H1 (cell line): ENCODE data around the gene ARID3B.

Source experiments
- EZH2 ChIP-seq: fragments of 200-600 bp; sonication (generic); IDR thresholded peaks from 2 replicates; pipeline ENCODE4 v1.7.1; 2012; ENCODE audit warnings: low read depth, mild to moderate bottlenecking, moderate library complexity, low read length, inconsistent platforms; ENCODE audit not compliant: severe bottlenecking
- GABPA ChIP-seq: IDR thresholded peaks from 2 replicates; pipeline ENCODE4 v1.6.1; 2011; ENCODE audit warnings: mild to moderate bottlenecking, low read length, moderate library complexity, borderline replicate concordance; ENCODE audit not compliant: insufficient read depth
- GTF2F1 ChIP-seq: IDR thresholded peaks from 2 replicates; pipeline ENCODE4 v1.6.1; 2012; ENCODE audit warnings: low read depth, low read length, improper control_type of control experiment, borderline replicate concordance
- PHF8 ChIP-seq: fragments of 200-600 bp; sonication (generic); conservative IDR thresholded peaks from 2 replicates; pipeline ENCODE4 v1.7.1; 2012; ENCODE audit warnings: low read depth, mild to moderate bottlenecking, inconsistent platforms, low read length, moderate library complexity
- POLR2A ChIP-seq, 2 experiments: IDR thresholded peaks; 1 replicate in 1 of 2; 2 replicates in 1 of 2; pipeline ENCODE4 v1.6.1; 2011; ENCODE audit warnings: low read depth in 2 of 2, low read length in 2 of 2, mild to moderate bottlenecking in 2 of 2; ENCODE audit errors: control extremely low read depth in 1 of 2
- SIX5 ChIP-seq: IDR thresholded peaks from 2 replicates; pipeline ENCODE4 v1.6.1; 2011; ENCODE audit warnings: mild to moderate bottlenecking, low read depth, low read length
- SP1 ChIP-seq: IDR thresholded peaks from 2 replicates; pipeline ENCODE4 v1.6.1; 2011; ENCODE audit warnings: low read depth, low read length
- SUZ12 ChIP-seq: fragments of 200-600 bp; sonication (generic); IDR thresholded peaks from 2 replicates; pipeline ENCODE4 v1.6.1; 2012; ENCODE audit warnings: mild to moderate bottlenecking, inconsistent platforms, low read length, moderate library complexity, mixed read lengths
- TF ChIP-seq, protein P1 (sequence below), 3 experiments: IDR thresholded peaks; 1 replicate in 2 of 3; 2 replicates in 1 of 3; pipeline versions ENCODE4 v1.5.1 to v1.6.1; 2011; ENCODE audit warnings: low read length in 3 of 3, mild to moderate bottlenecking in 3 of 3, inconsistent platforms in 2 of 3, low read depth in 1 of 3, moderate library complexity in 1 of 3; ENCODE audit not compliant: insufficient read depth in 1 of 3; ENCODE audit errors: control extremely low read depth in 1 of 3

DNA sequence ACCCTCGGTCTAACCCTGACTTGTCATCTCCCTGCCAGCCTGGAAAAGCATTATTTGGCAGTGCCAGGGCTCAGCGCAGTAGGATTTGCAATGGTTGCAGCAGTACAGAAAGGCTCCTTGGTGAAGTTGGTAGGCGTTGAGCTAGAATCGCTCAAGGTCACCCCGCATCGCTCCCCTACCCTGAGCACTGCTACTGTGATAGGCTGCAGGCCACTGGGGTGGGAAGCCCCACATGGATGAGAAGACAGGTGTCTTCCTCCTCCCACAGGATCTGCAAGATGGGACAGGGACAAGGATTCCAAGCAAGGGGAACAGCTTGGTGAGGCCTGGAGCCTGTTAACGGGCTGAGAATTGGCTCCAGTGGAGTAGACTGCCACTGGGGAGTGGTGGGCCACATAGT, 85.3 kb downstream of the ARID3B start:
- no peak for TF ChIP-seq PHF8
- TF ChIP-seq SIX5, result no peak
- TF ChIP-seq, protein P1, sequence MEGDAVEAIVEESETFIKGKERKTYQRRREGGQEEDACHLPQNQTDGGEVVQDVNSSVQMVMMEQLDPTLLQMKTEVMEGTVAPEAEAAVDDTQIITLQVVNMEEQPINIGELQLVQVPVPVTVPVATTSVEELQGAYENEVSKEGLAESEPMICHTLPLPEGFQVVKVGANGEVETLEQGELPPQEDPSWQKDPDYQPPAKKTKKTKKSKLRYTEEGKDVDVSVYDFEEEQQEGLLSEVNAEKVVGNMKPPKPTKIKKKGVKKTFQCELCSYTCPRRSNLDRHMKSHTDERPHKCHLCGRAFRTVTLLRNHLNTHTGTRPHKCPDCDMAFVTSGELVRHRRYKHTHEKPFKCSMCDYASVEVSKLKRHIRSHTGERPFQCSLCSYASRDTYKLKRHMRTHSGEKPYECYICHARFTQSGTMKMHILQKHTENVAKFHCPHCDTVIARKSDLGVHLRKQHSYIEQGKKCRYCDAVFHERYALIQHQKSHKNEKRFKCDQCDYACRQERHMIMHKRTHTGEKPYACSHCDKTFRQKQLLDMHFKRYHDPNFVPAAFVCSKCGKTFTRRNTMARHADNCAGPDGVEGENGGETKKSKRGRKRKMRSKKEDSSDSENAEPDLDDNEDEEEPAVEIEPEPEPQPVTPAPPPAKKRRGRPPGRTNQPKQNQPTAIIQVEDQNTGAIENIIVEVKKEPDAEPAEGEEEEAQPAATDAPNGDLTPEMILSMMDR (IDR thresholded peaks at IDR 0.05; ENCODE audit: control extremely low read depth in 1 of 3, insufficient read depth in 1 of 3, low read depth in 1 of 3, low read length in 3 of 3), result no peak
- TF ChIP-seq SP1, result no peak
- no peak for TF ChIP-seq GABPA
- TF ChIP-seq SUZ12, result no peak
- no peak for TF ChIP-seq POLR2A (IDR thresholded peaks at IDR 0.05; ENCODE audit: control extremely low read depth in 1 of 2, low read depth in 2 of 2, low read length in 2 of 2)
- no peak for TF ChIP-seq EZH2
- TF ChIP-seq GTF2F1, result no peak
